HepG2 (cell line): ENCODE data around the gene SLC25A18. TPM values are rescaled to one million over a fixed set of nuclear protein-coding genes. Genes with fewer than 3 reads are reported as not detected.

Experiments
- ATAC-seq: fragments of 200-7000 bp; cut with Tn5 transposase; 3 replicates; pipeline ENCODE4 v1.9.1; 2020; ENCODE audit warnings: mild to moderate bottlenecking, moderate library complexity
- BruUV-seq: library from RNA; stranded (reverse); fragments of 400-500 nt; replicated peaks from 2 replicates; lab custom pipeline; 2021; lab: Mats Ljungman, UMichigan
- CTCF ChIA-PET: fragments of 300-600 bp; formaldehyde crosslinking; extraction: SDS; loops from one replicate; lab custom pipeline; 2021; ENCODE audit warnings: low total read pairs, inconsistent platforms, low intra/inter-chr PET ratio; lab: Yijun Ruan, JAX
- POLR2A ChIA-PET: fragments of 350-600 bp; sonication (Branson Sonifier 250); formaldehyde crosslinking; loops from one replicate; lab custom pipeline; 2020; ENCODE audit warnings: antibody characterized with exemption, inconsistent platforms; lab: Yijun Ruan, JAX
- DNase-seq: peaks from one replicate; pipeline ENCODE4 v3.0.0-alpha.2; 2015; ENCODE audit warnings: low spot score
- FAIRE-seq: peaks from 3 replicates; lab custom pipeline; 2011; peaks lifted over from hg19 to GRCh38; lab: Jason Lieb, UNC
- H2AFZ ChIP-seq: one replicate; pipeline ENCODE4 v1.6.1; 2011; ENCODE audit warnings: low read length, inconsistent platforms
- H3K27ac ChIP-seq: fragments of 300-600 bp; 3 replicates; pipeline ENCODE4 v1.8.0; 2011; ENCODE audit warnings: mixed run types, mild to moderate bottlenecking, mixed read lengths, low read length, inconsistent platforms; ENCODE audit not compliant: insufficient read depth; ENCODE audit errors: extremely low read length
- H3K27me3 ChIP-seq, 2 experiments: fragments of 200-600 bp in 1 of 2; 2 replicates in 1 of 2; 3 replicates in 1 of 2; pipeline versions ENCODE4 v1.6.0 to v1.8.0; 2011; ENCODE audit warnings: low read length in 2 of 2, mild to moderate bottlenecking in 2 of 2, moderate library complexity in 2 of 2, inconsistent platforms in 1 of 2; ENCODE audit not compliant: insufficient read depth in 2 of 2, control insufficient read depth in 1 of 2
- H3K36me3 ChIP-seq, 2 experiments: fragments of 200-600 bp in 1 of 2; replicated peaks in 1 of 2; 2 replicates in 1 of 2; 3 replicates in 1 of 2; pipeline versions ENCODE4 v1.5.1 to v1.8.0; 2011; ENCODE audit warnings: low read length in 2 of 2, inconsistent platforms in 1 of 2; ENCODE audit not compliant: insufficient read depth in 2 of 2, control insufficient read depth in 1 of 2
- H3K4me1 ChIP-seq: 2 replicates; pipeline ENCODE4 v1.5.1; 2012; ENCODE audit warnings: low read length, inconsistent platforms; ENCODE audit not compliant: insufficient read depth
- H3K4me2 ChIP-seq: 2 replicates; pipeline ENCODE4 v1.6.0; 2011; ENCODE audit warnings: low read depth, low read length, inconsistent platforms
- H3K4me3 ChIP-seq, 3 experiments: fragments of 200-600 bp in 1 of 3; sonication (generic), shearing (Covaris generic) in 1 of 3; replicated peaks in 1 of 3; 2 replicates each; pipeline ENCODE4 v1.5.1; 2011 to 2016; ENCODE audit warnings: low read length in 3 of 3, inconsistent platforms in 2 of 3, low read depth in 2 of 3, mild to moderate bottlenecking in 2 of 3, control low read depth in 1 of 3, mixed read lengths in 1 of 3; ENCODE audit not compliant: insufficient read depth in 1 of 3
- H3K79me2 ChIP-seq: one replicate; pipeline ENCODE4 v1.6.1; 2011; ENCODE audit warnings: low read length, inconsistent platforms; ENCODE audit not compliant: insufficient read depth
- H3K9ac ChIP-seq: 2 replicates; pipeline ENCODE4 v1.6.0; 2011; ENCODE audit warnings: mild to moderate bottlenecking, low read depth, low read length, inconsistent platforms; ENCODE audit not compliant: insufficient read depth
- H3K9me3 ChIP-seq: 2 replicates; pipeline ENCODE4 v1.5.1; 2012; ENCODE audit warnings: mild to moderate bottlenecking, low read length
- H4K20me1 ChIP-seq: 2 replicates; pipeline ENCODE4 v1.6.0; 2011; ENCODE audit warnings: inconsistent platforms, mild to moderate bottlenecking, low read length, moderate library complexity; ENCODE audit not compliant: insufficient read depth
- ARNT ChIP-seq: fragments of 450-650 bp; IDR thresholded peaks from 2 replicates; pipeline ENCODE4 v1.6.1; 2017
- CHD2 ChIP-seq: IDR thresholded peaks from 2 replicates; pipeline ENCODE4 v1.6.1; 2011; ENCODE audit warnings: low read depth, low read length, improper control_type of control experiment
- ESRRA ChIP-seq: sonication (generic); formaldehyde crosslinking; IDR thresholded peaks from 2 replicates; pipeline ENCODE4 v1.5.1; 2020; ENCODE audit warnings: mild to moderate bottlenecking, low read depth, missing genetic modification reagents
- GABPB1 ChIP-seq: IDR thresholded peaks from 2 replicates; pipeline ENCODE4 v1.6.1; 2016; ENCODE audit warnings: mild to moderate bottlenecking, missing genetic modification reagents, moderate library complexity, missing compliant biosample characterization
- GATAD2A ChIP-seq: IDR thresholded peaks from 2 replicates; pipeline ENCODE4 v1.6.1; 2016
- HOXA7 ChIP-seq: sonication (generic); formaldehyde crosslinking; IDR thresholded peaks from 2 replicates; pipeline ENCODE4 v1.8.1; 2022; ENCODE audit warnings: mild to moderate bottlenecking, missing genetic modification reagents, moderate library complexity
- IRF2 ChIP-seq: IDR thresholded peaks from 2 replicates; pipeline ENCODE4 v1.6.1; 2018; ENCODE audit warnings: missing genetic modification reagents, missing compliant biosample characterization
- MIER3 ChIP-seq: IDR thresholded peaks from 2 replicates; pipeline ENCODE4 v1.6.1; 2016; ENCODE audit warnings: missing compliant biosample characterization, borderline replicate concordance
- MLLT10 ChIP-seq: sonication (generic); formaldehyde crosslinking; IDR thresholded peaks from 2 replicates; pipeline ENCODE4 v1.4.0; 2020; ENCODE audit warnings: missing genetic modification reagents
- NR2F1 ChIP-seq, 2 experiments: fragments of 450-650 bp in 1 of 2; formaldehyde crosslinking in 1 of 2; IDR thresholded peaks; 2 replicates each; pipeline versions ENCODE4 v1.5.0 to v1.6.1; 2016 to 2020; ENCODE audit warnings: mild to moderate bottlenecking in 1 of 2, missing compliant biosample characterization in 1 of 2, missing genetic modification reagents in 1 of 2, moderate library complexity in 1 of 2
- PRDM4 ChIP-seq: sonication (generic); formaldehyde crosslinking; IDR thresholded peaks from 2 replicates; pipeline ENCODE4 v1.9.0; 2021; ENCODE audit warnings: missing genetic modification reagents, borderline replicate concordance
- SMC3 ChIP-seq: IDR thresholded peaks from 2 replicates; pipeline ENCODE4 v1.6.1; 2011; ENCODE audit warnings: low read length, improper control_type of control experiment
- ZBTB8A ChIP-seq: sonication (generic); formaldehyde crosslinking; IDR thresholded peaks from 2 replicates; pipeline ENCODE4 v1.4.0; 2020; ENCODE audit warnings: mild to moderate bottlenecking, low read depth, missing genetic modification reagents, borderline replicate concordance
- ZNF12 ChIP-seq: sonication (generic); formaldehyde crosslinking; IDR thresholded peaks from 2 replicates; pipeline ENCODE4 v1.5.0; 2020; ENCODE audit warnings: missing genetic modification reagents
- ZNF331 ChIP-seq: sonication (generic); formaldehyde crosslinking; IDR thresholded peaks from 2 replicates; pipeline ENCODE4 v1.4.0; 2020; ENCODE audit warnings: missing genetic modification reagents
- ZNF572 ChIP-seq: sonication (generic); formaldehyde crosslinking; IDR thresholded peaks from 2 replicates; pipeline ENCODE4 v1.5.1; 2020; ENCODE audit warnings: mild to moderate bottlenecking, missing genetic modification reagents
- ZNF709 ChIP-seq: sonication (generic); formaldehyde crosslinking; IDR thresholded peaks from 2 replicates; pipeline ENCODE4 v1.5.0; 2020; ENCODE audit warnings: mild to moderate bottlenecking, missing genetic modification reagents
- ZSCAN12 ChIP-seq: sonication (generic); formaldehyde crosslinking; IDR thresholded peaks from 2 replicates; pipeline ENCODE4 v1.9.0; 2021; ENCODE audit warnings: mild to moderate bottlenecking, missing genetic modification reagents
- WGBS: methylation state at CpG from one replicate; pipeline ENCODE4 v1.1.6; 2017; ENCODE audit warnings: low lambda C conversion rate; 5-methylcytosine and 5-hydroxymethylcytosine counted together
- in situ Hi-C: cut with HindIII; loops from 2 replicates; pipeline ENCODE4 v1.10.0; 2017; ENCODE audit warnings: low pct_unique_long_range_greater_than_20kb; ENCODE audit not compliant: extremely low pct_ligation_motif_present
- intact Hi-C: fragments of 100-400 bp; cut with micrococcal nuclease; formaldehyde crosslinking; loops from one replicate; pipeline ENCODE4 v1.10.0; 2022; ENCODE audit not compliant: unreplicated experiment
- polyA plus RNA-seq, 8 experiments: library from polyadenylated mRNA; depleted of rRNA in 3 of 8; stranded (reverse) in 7 of 8; unstranded in 1 of 8; fragments of >200 nt; fragmentation: Illumina TruSeq in 4 of 8; extraction: Trizol in 4 of 8; gene quantifications; 2 replicates each; pipeline versions ENCODE4 v1.2.1 to v1.2.3, GENCODE V29; 2011 to 2016; ENCODE audit warnings: low read depth in 4 of 8, missing spikeins in 1 of 8, mixed read lengths in 1 of 8; ENCODE audit not compliant: insufficient read depth in 1 of 8
- total RNA-seq, 5 experiments: library from RNA; depleted of rRNA; stranded (reverse); fragments of >200 nt; fragmentation: Illumina TruSeq; extraction: Trizol; gene quantifications; 2 replicates each; pipeline ENCODE4 v1.2.3, GENCODE V29; 2016; ENCODE audit warnings: low read depth in 1 of 5
- TF ChIP-seq, protein P1 (sequence below): sonication (generic); formaldehyde crosslinking; IDR thresholded peaks from 2 replicates; pipeline ENCODE4 v1.4.0; 2020; ENCODE audit warnings: mild to moderate bottlenecking, low read depth, missing genetic modification reagents
- TF ChIP-seq, protein P2 (sequence below): sonication (generic); formaldehyde crosslinking; conservative IDR thresholded peaks from 2 replicates; pipeline ENCODE4 v1.4.0; 2020; ENCODE audit warnings: missing genetic modification reagents

The SLC25A18 gene
- total and polyA plus RNA-seq, 2 of the 13 experiments (the other 11 are each of a cell fraction or from before 2014, with no cell fraction given) = 0.28 to 0.75 TPM

DNA sequence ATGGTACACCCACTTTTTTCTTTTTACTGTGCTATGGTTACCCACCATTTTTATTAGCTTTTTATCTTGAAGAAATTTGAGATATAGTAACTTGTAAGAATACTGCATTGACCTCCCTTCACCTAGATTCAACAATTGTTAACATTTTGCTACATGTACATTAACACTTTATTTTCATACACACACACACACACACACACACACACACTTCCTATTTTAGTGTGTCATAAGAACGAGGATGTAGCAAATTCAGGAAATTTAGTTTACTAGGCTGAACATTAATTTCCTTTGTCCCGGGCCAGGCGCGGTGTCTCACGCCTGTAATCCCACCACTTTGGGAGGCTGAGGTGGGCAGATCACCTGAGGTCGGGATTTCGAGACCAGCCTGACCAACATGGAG, 66.3 kb downstream of the SLC25A18 start:
- intact Hi-C loops = no loop called here

More for the DNA sequence above, 66.3 kb downstream of the SLC25A18 start:
- in situ Hi-C loops = no loop called here
- no peaks in the 10 kb centered on the region for H3K9me3 ChIP-seq
- peak overlapping the region in 1 of 3 experiments; percentile 96; a peak in 2 of 6 replicates for H3K4me3 ChIP-seq
- peaks cover 25% of the 10 kb centered on the region for H3K79me2 ChIP-seq
- H4K20me1 ChIP-seq = no peaks in the 10 kb centered on the region; the same call in 1 of the 2 replicates
- H3K27me3 ChIP-seq = no peaks in the 10 kb centered on the region; a peak in 1 of 5 replicates
- H3K9ac ChIP-seq = peak overlapping the region; percentile 97
- no TSS peak for BruUV-seq
- 0 out of 5 replicates have a peak, but pooled peaks cover 0 to 7% of the 10 kb centered on the region in 2 experiments for H3K36me3 ChIP-seq
- DNase-seq (no peak), FAIRE-seq (no peak), ATAC-seq (no peak)
- ChIA-PET CTCF (no interaction called here), POLR2A (interaction anchor here (1.0 kb wide), 1 partner anchor 9 kb away, joined by 4 read pairs; the partner anchor contains the start of gene BCL2L13)
- no peak for TF ChIP-seq MLLT10 (CRISPR knock-in tag)
- no peak for TF ChIP-seq ZSCAN12 (CRISPR knock-in tag)
- no peak for TF ChIP-seq ZNF12 (CRISPR knock-in tag)
- no peak for TF ChIP-seq GATAD2A (CRISPR knock-in tag)
- no peak for TF ChIP-seq ZNF709 (CRISPR knock-in tag)
- no peak for TF ChIP-seq ZBTB8A
- no peak for TF ChIP-seq MIER3 (CRISPR knock-in tag)
- TF ChIP-seq SMC3 = no peak
- TF ChIP-seq ESRRA = no peak
- TF ChIP-seq HOXA7 (CRISPR knock-in tag) = no peak
- no peak for TF ChIP-seq ZNF572 (CRISPR knock-in tag)
- TF ChIP-seq GABPB1 (CRISPR knock-in tag) = no peak
- no peak for TF ChIP-seq NR2F1 (CRISPR knock-in tag; IDR thresholded peaks at IDR 0.05)
- TF ChIP-seq, protein P1, sequence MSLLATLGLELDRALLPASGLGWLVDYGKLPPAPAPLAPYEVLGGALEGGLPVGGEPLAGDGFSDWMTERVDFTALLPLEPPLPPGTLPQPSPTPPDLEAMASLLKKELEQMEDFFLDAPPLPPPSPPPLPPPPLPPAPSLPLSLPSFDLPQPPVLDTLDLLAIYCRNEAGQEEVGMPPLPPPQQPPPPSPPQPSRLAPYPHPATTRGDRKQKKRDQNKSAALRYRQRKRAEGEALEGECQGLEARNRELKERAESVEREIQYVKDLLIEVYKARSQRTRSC (CRISPR knock-in tag) = no peak
- TF ChIP-seq, protein P2, sequence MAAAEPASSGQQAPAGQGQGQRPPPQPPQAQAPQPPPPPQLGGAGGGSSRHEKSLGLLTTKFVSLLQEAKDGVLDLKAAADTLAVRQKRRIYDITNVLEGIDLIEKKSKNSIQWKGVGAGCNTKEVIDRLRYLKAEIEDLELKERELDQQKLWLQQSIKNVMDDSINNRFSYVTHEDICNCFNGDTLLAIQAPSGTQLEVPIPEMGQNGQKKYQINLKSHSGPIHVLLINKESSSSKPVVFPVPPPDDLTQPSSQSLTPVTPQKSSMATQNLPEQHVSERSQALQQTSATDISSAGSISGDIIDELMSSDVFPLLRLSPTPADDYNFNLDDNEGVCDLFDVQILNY (CRISPR knock-in tag) = no peak
- TF ChIP-seq ZNF331 (CRISPR knock-in tag) = no peak
- TF ChIP-seq ARNT = no peak
- TF ChIP-seq IRF2 (CRISPR knock-in tag) = no peak
- TF ChIP-seq CHD2 = no peak
- TF ChIP-seq PRDM4 (CRISPR knock-in tag) = no peak
- peak overlapping the region; percentile 75; the same call in 1 of the 2 replicates for H3K4me2 ChIP-seq
- peaks cover 37% of the 10 kb centered on the region for H3K4me1 ChIP-seq
- no peak overlapping the region for H2AFZ ChIP-seq
- 98% methylated on average over 7 of the region's 7 CpGs for WGBS
- H3K27ac ChIP-seq = peak overlapping the region; percentile 83
